ENCODE results near the gene SEC22A. TPM values are rescaled to one million over a fixed set of nuclear protein-coding genes. Genes with fewer than 3 reads are reported as not detected.

The SEC22A gene
- total and polyA plus RNA-seq, 10 of the 15 experiments (the other 5 are each of a cell fraction or from before 2014, with no cell fraction given), result 19.3 to 70.3 (median 36.7) TPM

DNA sequence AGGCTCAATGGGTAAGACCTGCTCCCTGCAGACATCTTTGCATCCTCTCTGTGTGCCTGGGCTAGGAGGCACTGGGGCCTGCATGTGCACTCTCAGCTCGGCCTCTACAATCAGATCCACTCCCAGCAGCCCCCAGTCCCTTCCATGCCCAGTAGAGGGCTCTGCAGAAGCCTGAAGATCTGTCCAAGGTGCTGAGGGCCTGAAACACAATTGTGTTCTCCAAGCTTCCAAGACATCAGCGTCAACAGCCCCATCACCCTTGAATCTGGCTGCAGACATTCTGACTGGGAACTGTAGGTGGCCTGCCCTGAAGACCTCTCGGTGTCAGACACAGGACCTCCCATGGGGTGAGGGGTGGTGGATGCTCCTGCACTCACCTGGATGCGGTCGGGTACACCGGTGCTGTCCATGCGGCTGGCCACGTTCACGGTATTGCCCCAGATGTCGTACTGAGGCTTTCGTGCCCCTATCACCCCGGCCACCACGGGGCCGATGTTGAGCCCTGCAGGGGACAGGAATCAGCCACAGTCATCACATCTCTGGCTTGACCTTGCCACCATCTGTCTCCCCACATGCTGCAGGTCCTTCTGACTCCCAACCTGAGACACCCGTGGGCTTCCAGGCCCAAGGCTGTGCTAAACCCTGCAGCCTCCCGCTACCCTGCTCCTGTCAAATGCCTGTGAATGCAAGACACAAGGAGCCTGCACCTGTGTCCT is 84.7 kb downstream of the SEC22A start:
- no peak for DNase-seq (ENCODE audit: low read depth, low spot score)
- no peak overlapping the region for H3K4me3 ChIP-seq

More for the DNA sequence above, 84.7 kb downstream of the SEC22A start:
- Histone ChIP-seq H2AFZ (ENCODE audit: control insufficient read depth, low read depth, low read length) (no peak overlapping the region), H3K4me1 (ENCODE audit: control insufficient read depth, insufficient read depth, low read length) (no peaks in the 10 kb centered on the region), H3K9me3 (replicated peaks; ENCODE audit: control insufficient read depth, insufficient read depth, low read length) (no peaks in the 10 kb centered on the region), H3K79me2 (ENCODE audit: control insufficient read depth, insufficient read depth, low read length) (no peaks in the 10 kb centered on the region), H3K27ac (ENCODE audit: control insufficient read depth, insufficient read depth) (no peak overlapping the region), H4K20me1 (ENCODE audit: control insufficient read depth, insufficient read depth) (no peaks in the 10 kb centered on the region), H3K9ac (ENCODE audit: control insufficient read depth, insufficient read depth, low read length) (no peak overlapping the region), H3K27me3 (replicated peaks in 1 of 2; ENCODE audit: control insufficient read depth in 2 of 2, insufficient read depth in 2 of 2, low read length in 1 of 2) (no peaks in the 10 kb centered on the region; a peak in 1 of 4 replicates), H3K36me3 (ENCODE audit: control insufficient read depth in 2 of 2, insufficient read depth in 2 of 2, low read length in 1 of 2) (no peaks in the 10 kb centered on the region), H3K4me2 (ENCODE audit: control insufficient read depth, insufficient read depth) (no peak overlapping the region)
- ATAC-seq (peak; percentile 98), FAIRE-seq (no peak)
- ChIA-PET CTCF (interaction anchor here (0.6 to 1.1 kb wide), 2 partner anchors 15 to 236 kb away, joined by 3 to 4 read pairs; no protein-coding TSS in a partner anchor), RAD21 (ENCODE audit: unreplicated experiment) (interaction anchor here (1.1 kb wide), 1 partner anchor 17 kb away, joined by 3 read pairs; no protein-coding TSS in a partner anchor), POLR2A (no interaction called here), SMC1A (ENCODE audit: uncharacterized antibody, unreplicated experiment) (no interaction called here)
- TF ChIP-seq MEF2B (IDR thresholded peaks at IDR 0.05; ENCODE audit: partially characterized antibody, poor library complexity, severe bottlenecking) (no peak), YY1 (IDR thresholded peaks at IDR 0.05; ENCODE audit: low read depth, low read length) (peak; percentile 54; the same call in 1 of the 2 replicates), IRF4 (IDR thresholded peaks at IDR 0.05; ENCODE audit: low read depth, low read length) (0 out of 2 replicates have a peak, but pooled peaks have one; percentile 40), TCF7 (IDR thresholded peaks at IDR 0.05; ENCODE audit: borderline replicate concordance) (no peak), SUZ12 (IDR thresholded peaks at IDR 0.05; ENCODE audit: unreplicated experiment) (no peak), RCOR1 (conservative IDR thresholded peaks at IDR 0.05; ENCODE audit: low read depth, low read length) (0 out of 2 replicates have a peak, but pooled peaks have one; percentile 62), SMC3 (IDR thresholded peaks at IDR 0.05; ENCODE audit: borderline replicate concordance, low read length) (peak; percentile 56; the same call in 1 of the 2 replicates), RAD21 (IDR thresholded peaks at IDR 0.05; ENCODE audit: insufficient read depth, low read depth, low read length) (peak; percentile 48), CTCF (IDR thresholded peaks at IDR 0.05 in 2 of 3, conservative IDR thresholded peaks at IDR 0.05 in 1 of 3; ENCODE audit: control insufficient read depth in 2 of 3, extremely low read depth in 1 of 3, insufficient read depth in 1 of 3, low read depth in 3 of 3, low read length in 3 of 3) (peak; percentile 75 to 90 (median 87))
- TF ChIP-seq, protein P1, sequence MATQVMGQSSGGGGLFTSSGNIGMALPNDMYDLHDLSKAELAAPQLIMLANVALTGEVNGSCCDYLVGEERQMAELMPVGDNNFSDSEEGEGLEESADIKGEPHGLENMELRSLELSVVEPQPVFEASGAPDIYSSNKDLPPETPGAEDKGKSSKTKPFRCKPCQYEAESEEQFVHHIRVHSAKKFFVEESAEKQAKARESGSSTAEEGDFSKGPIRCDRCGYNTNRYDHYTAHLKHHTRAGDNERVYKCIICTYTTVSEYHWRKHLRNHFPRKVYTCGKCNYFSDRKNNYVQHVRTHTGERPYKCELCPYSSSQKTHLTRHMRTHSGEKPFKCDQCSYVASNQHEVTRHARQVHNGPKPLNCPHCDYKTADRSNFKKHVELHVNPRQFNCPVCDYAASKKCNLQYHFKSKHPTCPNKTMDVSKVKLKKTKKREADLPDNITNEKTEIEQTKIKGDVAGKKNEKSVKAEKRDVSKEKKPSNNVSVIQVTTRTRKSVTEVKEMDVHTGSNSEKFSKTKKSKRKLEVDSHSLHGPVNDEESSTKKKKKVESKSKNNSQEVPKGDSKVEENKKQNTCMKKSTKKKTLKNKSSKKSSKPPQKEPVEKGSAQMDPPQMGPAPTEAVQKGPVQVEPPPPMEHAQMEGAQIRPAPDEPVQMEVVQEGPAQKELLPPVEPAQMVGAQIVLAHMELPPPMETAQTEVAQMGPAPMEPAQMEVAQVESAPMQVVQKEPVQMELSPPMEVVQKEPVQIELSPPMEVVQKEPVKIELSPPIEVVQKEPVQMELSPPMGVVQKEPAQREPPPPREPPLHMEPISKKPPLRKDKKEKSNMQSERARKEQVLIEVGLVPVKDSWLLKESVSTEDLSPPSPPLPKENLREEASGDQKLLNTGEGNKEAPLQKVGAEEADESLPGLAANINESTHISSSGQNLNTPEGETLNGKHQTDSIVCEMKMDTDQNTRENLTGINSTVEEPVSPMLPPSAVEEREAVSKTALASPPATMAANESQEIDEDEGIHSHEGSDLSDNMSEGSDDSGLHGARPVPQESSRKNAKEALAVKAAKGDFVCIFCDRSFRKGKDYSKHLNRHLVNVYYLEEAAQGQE (IDR thresholded peaks at IDR 0.05; ENCODE audit: low read depth, low read length), result peak; percentile 99
- in situ Hi-C loops (cut with MboI), result no loop called here
- no TSS peak for BruUV-seq (replicated peaks)
- WGBS (ENCODE audit: insufficient coverage, insufficient replicate concordance, low lambda C conversion rate, missing lambda C conversion rate), result 62% methylated on average over 16 of the region's 16 CpGs
- intact Hi-C loops (cut with micrococcal nuclease; ENCODE audit: unreplicated experiment), result no loop called here

All from GM12878 (cell line).